ENCODE measurements around the gene TSPAN9.

Gene TSPAN9

DNA sequence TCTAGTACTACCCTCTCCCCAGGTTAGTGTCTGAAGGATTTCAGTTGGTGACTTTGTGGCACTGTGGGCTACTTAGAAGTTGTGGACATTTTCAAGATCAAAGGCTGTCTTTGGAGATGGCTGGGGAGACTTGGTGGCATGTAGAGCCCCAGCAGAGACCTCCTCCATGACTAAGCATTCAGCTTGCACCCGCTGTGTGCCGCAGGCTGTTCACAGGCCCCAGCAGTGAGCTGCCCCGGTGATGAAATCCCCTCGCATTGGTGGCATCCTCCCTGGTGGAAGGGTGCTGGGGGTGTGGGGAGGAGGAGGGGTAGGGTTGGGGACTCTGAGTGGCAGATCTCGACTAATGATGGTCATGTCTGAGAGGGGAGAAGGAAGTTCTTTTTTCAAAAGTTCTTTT is 173.9 kb downstream of the TSPAN9 start:
- TF ChIP-seq, protein P1, sequence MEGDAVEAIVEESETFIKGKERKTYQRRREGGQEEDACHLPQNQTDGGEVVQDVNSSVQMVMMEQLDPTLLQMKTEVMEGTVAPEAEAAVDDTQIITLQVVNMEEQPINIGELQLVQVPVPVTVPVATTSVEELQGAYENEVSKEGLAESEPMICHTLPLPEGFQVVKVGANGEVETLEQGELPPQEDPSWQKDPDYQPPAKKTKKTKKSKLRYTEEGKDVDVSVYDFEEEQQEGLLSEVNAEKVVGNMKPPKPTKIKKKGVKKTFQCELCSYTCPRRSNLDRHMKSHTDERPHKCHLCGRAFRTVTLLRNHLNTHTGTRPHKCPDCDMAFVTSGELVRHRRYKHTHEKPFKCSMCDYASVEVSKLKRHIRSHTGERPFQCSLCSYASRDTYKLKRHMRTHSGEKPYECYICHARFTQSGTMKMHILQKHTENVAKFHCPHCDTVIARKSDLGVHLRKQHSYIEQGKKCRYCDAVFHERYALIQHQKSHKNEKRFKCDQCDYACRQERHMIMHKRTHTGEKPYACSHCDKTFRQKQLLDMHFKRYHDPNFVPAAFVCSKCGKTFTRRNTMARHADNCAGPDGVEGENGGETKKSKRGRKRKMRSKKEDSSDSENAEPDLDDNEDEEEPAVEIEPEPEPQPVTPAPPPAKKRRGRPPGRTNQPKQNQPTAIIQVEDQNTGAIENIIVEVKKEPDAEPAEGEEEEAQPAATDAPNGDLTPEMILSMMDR (IDR thresholded peaks at IDR 0.05; ENCODE audit: unreplicated experiment in 3 of 3), result no peak
- Mint-ChIP-seq H3K27me3 (ENCODE audit: low read depth) (peaks cover 4% of the 10 kb centered on the region), H3K36me3 (ENCODE audit: low read depth) (peaks cover 3% of the 10 kb centered on the region), H3K27ac (peak overlapping the region in 2 of 3 experiments; percentile 67 to 84), H3K4me3 (no peak overlapping the region), H3K4me1 (peaks cover 74% of the 10 kb centered on the region), H3K9me3 (no peaks in the 10 kb centered on the region)

DNA sequence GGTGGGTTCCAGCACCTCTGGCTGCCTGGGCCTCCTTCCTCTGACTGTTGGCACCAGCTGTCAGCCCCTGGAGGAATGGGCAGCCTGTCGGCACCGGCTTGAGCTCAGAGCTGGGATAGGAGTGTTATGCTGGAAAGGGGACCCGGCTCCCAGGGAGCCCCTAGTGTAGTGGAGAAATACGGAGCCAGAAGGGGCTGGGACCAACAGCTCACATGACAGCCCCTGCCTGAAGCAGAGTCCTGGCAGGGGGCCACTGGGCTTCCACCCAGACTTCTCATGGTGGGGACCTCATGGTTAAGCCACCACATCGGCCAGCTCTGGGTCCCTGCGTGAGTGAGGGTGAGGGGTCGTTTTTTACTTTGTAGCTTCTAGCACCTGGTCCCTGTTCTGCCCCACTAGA is 174.5 kb downstream of the TSPAN9 start:
- H3K4me3 Mint-ChIP-seq, result peak overlapping the region in 2 of 3 experiments; percentile 12 to 24
- H3K27me3 Mint-ChIP-seq (ENCODE audit: low read depth), result peaks cover 4% of the 10 kb centered on the region

DNA sequence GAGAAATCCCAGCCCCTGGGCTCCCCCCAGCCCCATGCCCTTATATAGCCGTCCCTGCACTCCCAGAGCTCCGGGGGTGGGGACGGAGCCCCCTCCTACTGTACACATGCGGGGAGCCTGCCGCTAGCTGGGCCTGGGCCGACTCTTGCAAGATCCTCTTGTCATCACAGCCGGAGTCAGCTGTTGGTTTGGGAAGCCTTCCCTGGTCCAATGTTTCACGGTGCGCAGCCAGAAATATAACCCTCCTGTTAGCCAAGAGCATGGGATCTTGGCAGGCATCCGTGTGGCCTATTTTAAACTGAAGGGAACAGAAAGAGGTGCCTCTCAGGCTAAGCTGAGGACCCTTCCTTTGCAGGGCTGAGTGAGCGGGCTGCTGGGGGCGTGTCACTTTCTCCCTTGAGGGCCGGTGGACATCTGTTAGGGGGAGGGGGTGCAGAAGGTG is 175.3 kb downstream of the TSPAN9 start:
- peaks cover 4% of the 10 kb centered on the region for H3K27me3 Mint-ChIP-seq (ENCODE audit: low read depth)
- peak overlapping the region in 2 of 3 experiments; percentile 22 to 45 for H3K4me3 Mint-ChIP-seq
- TF ChIP-seq, protein P1 (IDR thresholded peaks at IDR 0.05; ENCODE audit: unreplicated experiment in 3 of 3), result no peak
- H3K4me1 Mint-ChIP-seq, result peaks cover 67% of the 10 kb centered on the region
- peaks cover 3% of the 10 kb centered on the region for H3K36me3 Mint-ChIP-seq (ENCODE audit: low read depth)
- no peaks in the 10 kb centered on the region for H3K9me3 Mint-ChIP-seq
- peak overlapping the region; percentile 73 to 84 (median 76) for H3K27ac Mint-ChIP-seq

More for the DNA sequence above, 174.5 kb downstream of the TSPAN9 start:
- Mint-ChIP-seq H3K4me1 (peaks cover 72% of the 10 kb centered on the region), H3K36me3 (ENCODE audit: low read depth) (peaks cover 3% of the 10 kb centered on the region), H3K27ac (peak overlapping the region; percentile 39 to 84 (median 73)), H3K9me3 (no peaks in the 10 kb centered on the region)
- TF ChIP-seq, protein P1 (IDR thresholded peaks at IDR 0.05; ENCODE audit: unreplicated experiment in 3 of 3), result no peak

DNA sequence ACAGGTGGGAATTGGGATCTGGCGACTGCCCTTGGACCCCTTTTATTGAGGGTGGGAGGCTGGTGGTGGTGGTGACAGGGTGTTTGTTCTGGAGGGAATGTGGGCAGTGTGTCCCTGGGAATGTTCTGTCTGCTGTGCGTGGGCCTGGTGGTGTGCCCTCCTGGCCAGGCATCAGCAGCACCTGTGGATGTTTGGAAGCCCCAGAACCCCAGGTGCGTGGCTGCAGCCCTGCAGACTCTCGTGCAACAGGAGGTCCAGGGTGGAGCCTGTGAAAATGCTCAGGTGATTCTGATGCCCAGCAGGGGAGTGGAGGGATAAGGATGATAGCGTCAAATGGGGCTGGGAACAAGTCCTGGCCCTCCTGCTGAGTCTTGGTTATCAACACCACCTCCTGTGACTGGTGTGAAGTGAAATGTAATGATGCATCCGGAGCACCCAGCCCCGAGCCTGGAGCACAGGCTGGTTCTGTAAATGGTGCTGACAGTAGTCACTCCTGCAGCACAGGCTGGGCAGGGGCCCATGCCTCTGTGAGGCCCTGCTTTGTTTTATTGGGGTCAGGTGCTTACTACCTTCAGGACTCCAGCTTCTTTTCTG is 176.6 kb downstream of the TSPAN9 start:
- TF ChIP-seq, protein P1 (IDR thresholded peaks at IDR 0.05; ENCODE audit: unreplicated experiment in 3 of 3), result no peak
- Mint-ChIP-seq H3K4me1 (peaks cover 61% of the 10 kb centered on the region), H3K36me3 (ENCODE audit: low read depth) (peaks cover 3% of the 10 kb centered on the region), H3K9me3 (no peaks in the 10 kb centered on the region), H3K4me3 (peak overlapping the region in 1 of 3 experiments; percentile 26), H3K27ac (peak overlapping the region in 1 of 3 experiments; percentile 84), H3K27me3 (ENCODE audit: low read depth) (peaks cover 7% of the 10 kb centered on the region)

DNA sequence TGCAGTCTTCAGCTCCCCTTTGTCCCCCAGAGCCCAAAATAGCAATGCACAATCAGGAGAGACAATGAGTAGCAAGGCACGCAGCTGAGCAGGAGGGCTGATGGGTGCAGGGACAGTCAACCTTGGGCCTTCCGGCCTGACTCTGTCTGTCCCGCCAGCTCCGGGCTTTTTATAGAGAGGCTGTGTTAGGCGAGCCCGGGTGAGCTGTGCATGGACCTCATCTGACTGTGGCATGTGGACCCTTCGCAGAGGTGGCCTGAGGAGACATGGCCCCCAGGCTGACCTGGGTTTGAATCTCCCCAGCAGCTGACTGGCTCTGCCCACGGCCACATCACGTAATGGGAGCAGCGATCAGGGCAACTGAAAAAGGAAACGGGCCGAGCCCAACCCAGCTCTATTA is 177.9 kb downstream of the TSPAN9 start:
- H3K27ac Mint-ChIP-seq, result no peak overlapping the region
- H3K27me3 Mint-ChIP-seq (ENCODE audit: low read depth), result peaks cover 7% of the 10 kb centered on the region
- H3K9me3 Mint-ChIP-seq, result no peaks in the 10 kb centered on the region
- peaks cover 63% of the 10 kb centered on the region for H3K4me1 Mint-ChIP-seq
- no peaks in the 10 kb centered on the region for H3K36me3 Mint-ChIP-seq (ENCODE audit: low read depth)
- no peak overlapping the region for H3K4me3 Mint-ChIP-seq
- TF ChIP-seq, protein P1 (IDR thresholded peaks at IDR 0.05; ENCODE audit: unreplicated experiment in 3 of 3), result no peak

DNA sequence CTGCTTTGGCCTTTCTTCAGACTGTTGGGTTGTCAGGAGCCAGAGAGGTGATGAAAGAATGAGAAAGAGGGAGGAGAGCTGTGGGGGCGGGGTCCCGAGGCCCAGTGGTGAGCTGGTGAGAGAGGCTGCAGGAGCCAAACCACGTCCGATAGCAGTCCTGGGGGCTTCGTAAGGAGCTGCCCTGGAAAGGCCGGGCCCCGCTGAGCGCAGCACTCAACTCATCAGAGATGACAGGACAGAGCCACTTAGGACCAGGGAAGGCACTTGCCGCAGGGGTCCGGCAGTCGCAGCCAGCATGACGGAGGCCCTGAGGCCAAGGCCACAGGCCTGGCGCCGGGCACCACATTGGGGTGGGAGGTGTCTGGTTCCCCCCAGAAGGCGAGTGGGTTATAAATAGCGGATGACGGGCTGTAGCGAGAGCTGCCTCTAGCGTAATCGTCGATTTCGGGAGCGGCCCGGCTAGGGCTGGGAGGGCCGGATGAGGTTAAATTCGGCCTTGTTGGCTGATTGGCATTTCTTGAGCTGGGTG is 179.0 kb downstream of the TSPAN9 start:
- H3K9me3 Mint-ChIP-seq, result no peaks in the 10 kb centered on the region
- TF ChIP-seq, protein P1 (IDR thresholded peaks at IDR 0.05; ENCODE audit: unreplicated experiment in 3 of 3), result no peak
- H3K36me3 Mint-ChIP-seq (ENCODE audit: low read depth), result no peaks in the 10 kb centered on the region
- peaks cover 66% of the 10 kb centered on the region for H3K4me1 Mint-ChIP-seq
- H3K27me3 Mint-ChIP-seq (ENCODE audit: low read depth), result peaks cover 7% of the 10 kb centered on the region
- H3K27ac Mint-ChIP-seq, result no peak overlapping the region
- no peak overlapping the region for H3K4me3 Mint-ChIP-seq
